OCI-LY7 (cell line): ENCODE data around the gene FMC1. TPM values are rescaled to one million over a fixed set of nuclear protein-coding genes. Genes with fewer than 3 reads are reported as not detected.

ENCODE experiments used
- BruUV-seq: library from RNA; stranded (reverse); fragments of 400-500 nt; replicated peaks from 2 replicates; lab custom pipeline; 2021; lab: Mats Ljungman, UMichigan
- CTCF ChIA-PET: fragments of 300-600 bp; sonication (Branson Sonifier 250); formaldehyde crosslinking; loops from one replicate; lab custom pipeline; 2022; ENCODE audit warnings: antibody characterized with exemption; ENCODE audit not compliant: unreplicated experiment; lab: Charles Lee
- POLR2A ChIA-PET: fragments of 300-600 bp; sonication (Branson Sonifier 250); formaldehyde crosslinking; loops from one replicate; lab custom pipeline; 2022; ENCODE audit warnings: antibody characterized with exemption; lab: Charles Lee
- DNase-seq: peaks from one replicate; pipeline ENCODE4 v3.0.0-alpha.2; 2015; ENCODE audit warnings: low spot score
- H2AFZ ChIP-seq: fragments of 200-600 bp; sonication (generic), shearing (Covaris generic); 2 replicates; pipeline ENCODE4 v1.6.1; 2014; ENCODE audit warnings: mild to moderate bottlenecking, antibody characterized with exemption, low read length, moderate library complexity
- H3K27ac ChIP-seq: fragments of 200-600 bp; sonication (generic); 2 replicates; pipeline ENCODE4 v1.5.1; 2014; ENCODE audit warnings: mixed run types, low read depth, mild to moderate bottlenecking, moderate library complexity, low read length, inconsistent platforms; ENCODE audit not compliant: poor library complexity, severe bottlenecking
- H3K36me3 ChIP-seq: fragments of 200-600 bp; sonication (generic); 2 replicates; pipeline ENCODE4 v1.6.1; 2014; ENCODE audit warnings: mild to moderate bottlenecking, antibody characterized with exemption, low read length, moderate library complexity, mixed read lengths; ENCODE audit not compliant: insufficient read depth
- H3K4me1 ChIP-seq: fragments of 200-600 bp; sonication (generic); 2 replicates; pipeline ENCODE4 v1.5.1; 2014; ENCODE audit warnings: mild to moderate bottlenecking, low read length; ENCODE audit not compliant: insufficient read depth, poor library complexity, severe bottlenecking
- H3K4me2 ChIP-seq: fragments of 200-600 bp; sonication (generic); 2 replicates; pipeline ENCODE4 v1.6.1; 2014; ENCODE audit warnings: mild to moderate bottlenecking, low read length
- H3K4me3 ChIP-seq: fragments of 200-600 bp; sonication (generic); 2 replicates; pipeline ENCODE4 v1.5.1; 2014; ENCODE audit warnings: mild to moderate bottlenecking, low read depth, low read length; ENCODE audit not compliant: poor library complexity, severe bottlenecking
- H3K79me2 ChIP-seq: fragments of 200-600 bp; sonication (generic); 2 replicates; pipeline ENCODE4 v1.6.1; 2016; ENCODE audit warnings: low read depth, mild to moderate bottlenecking, low read length, moderate library complexity, mixed read lengths; ENCODE audit not compliant: insufficient read depth
- H3K9me2 ChIP-seq: fragments of 200-600 bp; sonication (generic); 2 replicates; pipeline ENCODE4 v1.6.1; 2016; ENCODE audit warnings: mild to moderate bottlenecking, low read length, mixed read lengths; ENCODE audit not compliant: insufficient read depth
- H3K9me3 ChIP-seq: fragments of 200-600 bp; sonication (generic); 2 replicates; pipeline ENCODE4 v1.6.1; 2014; ENCODE audit warnings: mild to moderate bottlenecking, mixed run types, low read length, mixed read lengths
- H4K20me1 ChIP-seq: fragments of 200-600 bp; sonication (generic); 2 replicates; pipeline ENCODE4 v1.6.1; 2014; ENCODE audit warnings: mild to moderate bottlenecking, antibody characterized with exemption, low read length, moderate library complexity, mixed read lengths; ENCODE audit not compliant: insufficient read depth
- CTCF ChIP-seq: fragments of 200-600 bp; sonication (generic); conservative IDR thresholded peaks from 2 replicates; pipeline ENCODE4 v1.5.1; 2014; ENCODE audit warnings: mild to moderate bottlenecking, antibody characterized with exemption, low read length, moderate library complexity, mixed read lengths
- EZH2phosphoT487 ChIP-seq: fragments of 200-600 bp; sonication (generic); IDR thresholded peaks from 2 replicates; pipeline ENCODE4 v1.6.1; 2018; ENCODE audit warnings: low read depth, borderline replicate concordance, mild to moderate bottlenecking, mixed run types, antibody characterized with exemption, low read length, moderate library complexity, mixed read lengths
- intact Hi-C: fragments of 100-400 bp; cut with micrococcal nuclease; formaldehyde crosslinking; loops from one replicate; pipeline ENCODE4 v1.10.0; 2022; ENCODE audit not compliant: unreplicated experiment
- total RNA-seq, 2 experiments: library from RNA; depleted of rRNA in 1 of 2; stranded (reverse); fragments of >200 nt in 1 of 2; shearing (Covaris generic) in 1 of 2; gene quantifications; 2 replicates each; pipeline ENCODE4 v1.2.3, GENCODE V29; 2014 to 2022

Gene FMC1
- total RNA-seq, 2 experiments from 2014 or later, result 15.1 to 19.5 TPM

GRCh38 chr7:139389091-139389490 is 48.0 kb downstream of the FMC1 start:
- H3K4me2 ChIP-seq, result no peak overlapping the region
- no TSS peak for BruUV-seq
- H3K9me3 ChIP-seq, result no peaks in the 10 kb centered on the region
- intact Hi-C loops, result no loop called here
- DNase-seq, result no peak
- no peak for TF ChIP-seq CTCF
- TF ChIP-seq EZH2phosphoT487, result no peak
- H2AFZ ChIP-seq, result no peak overlapping the region
- peaks cover 94% of the 10 kb centered on the region for H3K36me3 ChIP-seq
- no peaks in the 10 kb centered on the region for H3K9me2 ChIP-seq
- H3K79me2 ChIP-seq, result peaks cover 91% of the 10 kb centered on the region
- no peak overlapping the region for H3K4me3 ChIP-seq
- no peak overlapping the region for H3K27ac ChIP-seq
- POLR2A ChIA-PET, result interaction anchor here (0.7 to 2.1 kb wide), 3 partner anchors 16 to 27 kb away, joined by 3 to 8 read pairs (median 5); no protein-coding TSS in a partner anchor
- CTCF ChIA-PET, result interaction anchor here (0.6 kb wide), 1 partner anchor 32 kb away, joined by 3 read pairs; no protein-coding TSS in a partner anchor
- H4K20me1 ChIP-seq, result peaks cover 11% of the 10 kb centered on the region
- no peaks in the 10 kb centered on the region for H3K4me1 ChIP-seq

GRCh38 chr7:139389774-139390173 is 48.6 kb downstream of the FMC1 start:
- no TSS peak for BruUV-seq
- POLR2A ChIA-PET, result interaction anchor here (2.1 kb wide), 1 partner anchor 16 kb away, joined by 8 read pairs; no protein-coding TSS in a partner anchor

More at GRCh38 chr7:139389774-139390173, 48.6 kb downstream of the FMC1 start:
- peaks cover 5% of the 10 kb centered on the region for H4K20me1 ChIP-seq
- H3K79me2 ChIP-seq, result peaks cover 91% of the 10 kb centered on the region
- no peak for DNase-seq
- intact Hi-C loops, result no loop called here
- H3K9me3 ChIP-seq, result no peaks in the 10 kb centered on the region
- no peaks in the 10 kb centered on the region for H3K4me1 ChIP-seq
- H2AFZ ChIP-seq, result no peak overlapping the region
- TF ChIP-seq CTCF (no peak), EZH2phosphoT487 (no peak)
- H3K4me2 ChIP-seq, result no peak overlapping the region
- no peak overlapping the region for H3K4me3 ChIP-seq
- H3K27ac ChIP-seq, result no peak overlapping the region
- no peaks in the 10 kb centered on the region for H3K9me2 ChIP-seq
- H3K36me3 ChIP-seq, result peaks cover 94% of the 10 kb centered on the region
- CTCF ChIA-PET, result no interaction called here
